Prostate gland (tissue), 2 donors: ENCODE measurements around the gene ACACB. TPM values are rescaled to one million over a fixed set of nuclear protein-coding genes. Genes with fewer than 3 reads are reported as not detected.

ENCODE experiments used
- DNase-seq: peaks from one replicate; pipeline ENCODE4 v3.0.0-alpha.2; 2019; ENCODE audit warnings: low spot score
- H3K27ac ChIP-seq, 2 donors: fragments of 200-600 bp; sonication (generic); 2 replicates each; pipeline ENCODE4 v1.5.1; 2017 to 2019
- H3K27me3 ChIP-seq: fragments of 200-600 bp; sonication (generic); replicated peaks from 2 replicates; pipeline ENCODE4 v1.5.1; 2019; ENCODE audit not compliant: insufficient read depth
- H3K36me3 ChIP-seq, 2 donors: fragments of 200-600 bp; sonication (generic); 1 replicate in 1 of 2; 2 replicates in 1 of 2; pipeline versions ENCODE4 v1.5.1 to v1.8.1; 2017 to 2019
- H3K4me1 ChIP-seq: fragments of 200-600 bp; sonication (generic); replicated peaks from 2 replicates; pipeline ENCODE4 v1.5.1; 2019
- H3K4me3 ChIP-seq, 2 donors: fragments of 200-600 bp; sonication (generic); 2 replicates each; pipeline ENCODE4 v1.5.1; 2017 to 2019
- H3K9me3 ChIP-seq: fragments of 200-600 bp; sonication (generic); 2 replicates; pipeline ENCODE4 v1.5.1; 2017
- POLR2A ChIP-seq: fragments of 450-650 bp; IDR thresholded peaks from one replicate; pipeline ENCODE4 v1.6.1; 2016; ENCODE audit warnings: antibody characterized with exemption, mild to moderate bottlenecking
- POLR2AphosphoS5 ChIP-seq: sonication (generic); formaldehyde crosslinking; IDR thresholded peaks from one replicate; pipeline ENCODE4 v1.6.1; 2017; ENCODE audit warnings: antibody characterized with exemption
- WGBS: methylation state at CpG from one replicate; pipeline ENCODE4 v1.1.5; 2018; 5-methylcytosine and 5-hydroxymethylcytosine counted together
- intact Hi-C: fragments of 100-400 bp; cut with DNase I; formaldehyde crosslinking; loops from one replicate; pipeline ENCODE4 v1.14.2; 2022
- total RNA-seq, 2 donors: library from RNA; depleted of rRNA; stranded (reverse); fragments of >200 nt; gene quantifications; one replicate each; pipeline ENCODE4 v1.1.0, GENCODE V29; 2016
- TF ChIP-seq, protein P1 (sequence below), 4 experiments: fragments of 200-600 bp in 2 of 4; fragments of 450-650 bp in 2 of 4; sonication (generic) in 2 of 4; IDR thresholded peaks; 1 replicate in 3 of 4; 2 replicates in 1 of 4; pipeline ENCODE4 v1.5.1; 2016 to 2019; ENCODE audit warnings: antibody characterized with exemption in 4 of 4, mild to moderate bottlenecking in 2 of 4, moderate library complexity in 2 of 4

Gene ACACB
- total RNA-seq, 2 donors from 2014 or later, result 52.5 to 63.3 TPM

DNA sequence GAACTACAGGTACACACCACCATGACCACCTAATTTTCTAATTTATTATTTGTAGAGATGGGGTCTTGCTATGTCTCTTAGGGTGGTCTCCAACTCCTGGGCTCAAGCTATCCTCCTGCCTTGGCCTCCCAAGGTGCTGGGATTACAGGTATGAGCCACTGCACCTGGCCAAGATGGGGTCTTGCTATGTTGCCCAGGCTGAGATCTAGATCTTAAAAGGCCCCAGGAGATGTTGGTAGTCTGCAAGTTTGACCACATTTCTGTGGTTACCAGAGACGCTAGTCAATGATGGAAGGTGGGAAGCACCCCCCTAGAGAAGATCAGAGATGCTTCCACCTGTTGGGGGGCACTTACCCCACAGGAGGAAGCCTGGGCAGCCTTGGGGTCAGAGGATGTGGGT, 158.0 kb downstream of the ACACB start:
- no peaks in the 10 kb centered on the region for H3K27me3 ChIP-seq
- H3K27ac ChIP-seq, result no peak overlapping the region
- no peak overlapping the region for H3K4me3 ChIP-seq
- intact Hi-C loops, result no loop called here
- 60% methylated on average over 1 of the region's 1 CpG for WGBS
- H3K4me1 ChIP-seq, result peaks cover 7% of the 10 kb centered on the region
- TF ChIP-seq POLR2AphosphoS5 (no peak), POLR2A (no peak)
- TF ChIP-seq, protein P1, sequence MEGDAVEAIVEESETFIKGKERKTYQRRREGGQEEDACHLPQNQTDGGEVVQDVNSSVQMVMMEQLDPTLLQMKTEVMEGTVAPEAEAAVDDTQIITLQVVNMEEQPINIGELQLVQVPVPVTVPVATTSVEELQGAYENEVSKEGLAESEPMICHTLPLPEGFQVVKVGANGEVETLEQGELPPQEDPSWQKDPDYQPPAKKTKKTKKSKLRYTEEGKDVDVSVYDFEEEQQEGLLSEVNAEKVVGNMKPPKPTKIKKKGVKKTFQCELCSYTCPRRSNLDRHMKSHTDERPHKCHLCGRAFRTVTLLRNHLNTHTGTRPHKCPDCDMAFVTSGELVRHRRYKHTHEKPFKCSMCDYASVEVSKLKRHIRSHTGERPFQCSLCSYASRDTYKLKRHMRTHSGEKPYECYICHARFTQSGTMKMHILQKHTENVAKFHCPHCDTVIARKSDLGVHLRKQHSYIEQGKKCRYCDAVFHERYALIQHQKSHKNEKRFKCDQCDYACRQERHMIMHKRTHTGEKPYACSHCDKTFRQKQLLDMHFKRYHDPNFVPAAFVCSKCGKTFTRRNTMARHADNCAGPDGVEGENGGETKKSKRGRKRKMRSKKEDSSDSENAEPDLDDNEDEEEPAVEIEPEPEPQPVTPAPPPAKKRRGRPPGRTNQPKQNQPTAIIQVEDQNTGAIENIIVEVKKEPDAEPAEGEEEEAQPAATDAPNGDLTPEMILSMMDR (IDR thresholded peaks at IDR 0.05), result no peak
- H3K36me3 ChIP-seq, result no peaks in the 10 kb centered on the region
- H3K9me3 ChIP-seq, result no peaks in the 10 kb centered on the region
- DNase-seq, result no peak

DNA sequence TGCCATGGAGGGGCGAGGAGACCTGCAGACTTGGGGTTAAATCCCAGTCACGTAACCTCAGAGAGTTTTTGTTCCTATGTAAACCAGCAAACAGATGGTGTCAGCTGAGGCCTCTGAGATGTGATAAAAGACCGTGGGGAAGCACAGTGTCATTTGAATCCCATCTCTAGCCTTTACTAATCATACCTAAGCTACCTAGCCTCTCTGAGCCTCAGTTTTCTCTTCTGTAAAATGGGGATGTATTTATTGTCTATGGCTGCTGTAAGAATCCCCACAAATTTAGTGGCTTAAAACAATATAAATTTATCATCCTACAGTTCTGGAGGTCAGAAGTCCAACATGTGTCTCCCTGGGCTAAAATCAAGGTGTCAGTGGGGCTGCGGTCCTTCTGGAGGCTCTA, 158.8 kb downstream of the ACACB start:
- no peak for TF ChIP-seq POLR2AphosphoS5
- TF ChIP-seq POLR2A, result no peak
- TF ChIP-seq, protein P1 (IDR thresholded peaks at IDR 0.05), result no peak
- DNase-seq, result no peak
- H3K4me3 ChIP-seq, result no peak overlapping the region
- 83% methylated on average over 4 of the region's 4 CpGs for WGBS
- intact Hi-C loops, result no loop called here
- peaks cover 7% of the 10 kb centered on the region for H3K4me1 ChIP-seq
- H3K27me3 ChIP-seq, result no peaks in the 10 kb centered on the region
- H3K27ac ChIP-seq, result no peak overlapping the region
- H3K9me3 ChIP-seq, result no peaks in the 10 kb centered on the region
- H3K36me3 ChIP-seq, result no peaks in the 10 kb centered on the region

DNA sequence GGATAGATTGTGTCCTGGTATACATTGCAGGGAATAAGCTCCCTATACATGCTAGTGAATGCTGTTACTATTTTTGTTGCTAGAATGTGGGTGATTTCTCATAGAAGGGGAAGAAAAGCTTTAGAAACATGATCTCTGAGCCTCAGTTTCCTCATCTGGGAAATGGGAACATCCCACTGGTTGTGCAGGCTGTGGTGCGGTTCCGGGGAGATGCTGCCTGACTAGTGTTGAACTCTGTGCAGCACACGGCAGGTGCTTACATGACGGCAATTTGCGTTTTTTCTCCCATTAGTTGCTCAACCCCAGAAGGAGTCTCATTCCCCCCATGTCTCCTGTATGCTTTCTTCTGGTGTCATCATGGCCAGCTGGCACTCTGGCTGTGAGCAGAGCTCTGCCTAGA, 159.8 kb downstream of the ACACB start:
- Histone ChIP-seq H3K4me3 (no peak overlapping the region), H3K4me1 (peaks cover 7% of the 10 kb centered on the region), H3K36me3 (no peaks in the 10 kb centered on the region), H3K27me3 (no peaks in the 10 kb centered on the region), H3K27ac (no peak overlapping the region), H3K9me3 (no peaks in the 10 kb centered on the region)
- TF ChIP-seq, protein P1 (IDR thresholded peaks at IDR 0.05), result no peak
- TF ChIP-seq POLR2AphosphoS5, result no peak
- no peak for TF ChIP-seq POLR2A
- DNase-seq, result no peak
- 96% methylated on average over 5 of the region's 5 CpGs for WGBS
- intact Hi-C loops, result no loop called here

GRCh38 chr12:109277255-109277898, 161.0 kb downstream of the ACACB start:
- intact Hi-C loops, result no loop called here
- WGBS, result 90% methylated on average over 8 of the region's 8 CpGs
- Histone ChIP-seq H3K9me3 (no peaks in the 10 kb centered on the region), H3K27me3 (no peaks in the 10 kb centered on the region), H3K4me3 (no peak overlapping the region), H3K27ac (no peak overlapping the region), H3K36me3 (no peaks in the 10 kb centered on the region), H3K4me1 (peaks cover 7% of the 10 kb centered on the region)
- TF ChIP-seq, protein P1 (IDR thresholded peaks at IDR 0.05), result no peak
- TF ChIP-seq POLR2AphosphoS5, result no peak
- no peak for TF ChIP-seq POLR2A
- DNase-seq, result no peak
